Heart right ventricle (tissue), 16 donors: ENCODE measurements around the gene SKAP1. TPM values are rescaled to one million over a fixed set of nuclear protein-coding genes. Genes with fewer than 3 reads are reported as not detected.

ENCODE experiments used
- ATAC-seq, 8 donors: fragments of 200-7000 bp; cut with Tn5 transposase; one replicate each; pipeline ENCODE4 v1.9.1; 2020; ENCODE audit warnings: mild to moderate bottlenecking in 8 of 8, moderate library complexity in 8 of 8, moderate number of reproducible peaks in 1 of 8
- DNase-seq, 2 donors: peaks; one replicate each; pipeline ENCODE4 v3.0.0-alpha.2; 2020
- H3K27ac ChIP-seq, 10 donors: fragments of 200-600 bp; sonication (generic) in 2 of 10; one replicate each; pipeline versions ENCODE4 v1.5.0 to v1.8.0; 2020 to 2022; ENCODE audit warnings: mild to moderate bottlenecking in 3 of 10
- H3K27me3 ChIP-seq, 7 donors: fragments of 200-600 bp; one replicate each; pipeline ENCODE4 v1.8.0; 2021 to 2022; ENCODE audit warnings: mild to moderate bottlenecking in 2 of 7
- H3K36me3 ChIP-seq, 9 donors: fragments of 200-600 bp; sonication (generic) in 1 of 9; one replicate each; pipeline versions ENCODE4 v1.5.0 to v1.8.0; 2020 to 2022; ENCODE audit warnings: mild to moderate bottlenecking in 2 of 9
- H3K4me1 ChIP-seq, 9 donors: fragments of 200-600 bp; sonication (generic) in 1 of 9; one replicate each; pipeline versions ENCODE4 v1.5.0 to v1.8.0; 2020 to 2022; ENCODE audit warnings: mild to moderate bottlenecking in 4 of 9
- H3K4me3 ChIP-seq, 10 donors: fragments of 200-600 bp; sonication (generic) in 2 of 10; one replicate each; pipeline versions ENCODE4 v1.5.0 to v1.8.0; 2020 to 2022; ENCODE audit warnings: mild to moderate bottlenecking in 7 of 10, moderate library complexity in 2 of 10
- H3K9me3 ChIP-seq, 11 donors: fragments of 200-600 bp in 10 of 11; sonication (generic) in 2 of 11; one replicate each; pipeline versions ENCODE4 v1.5.0 to v1.8.0; 2013 to 2022; ENCODE audit warnings: mild to moderate bottlenecking in 2 of 11, control low read depth in 1 of 11, moderate library complexity in 1 of 11
- WGBS, 2 donors: extraction: QIAGEN DNeasy Blood & Tissue Kit; methylation state at CpG; one replicate each; pipeline ENCODE4 v1.1.7; 2013; ENCODE audit warnings: inconsistent platforms in 1 of 2; 5-methylcytosine and 5-hydroxymethylcytosine counted together
- intact Hi-C, 10 donors: fragments of 100-400 bp; cut with DNase I; formaldehyde crosslinking; loops; one replicate each; pipeline versions ENCODE4 v1.11.1 to v1.14.2; 2022
- long read RNA-seq, 3 donors: library from polyadenylated mRNA; unstranded; transcript quantifications; one replicate each; pipeline ENCODE4 v2.0.0, GENCODE V29; 2020 to 2021
- polyA plus RNA-seq, 2 donors: library from polyadenylated mRNA; stranded (reverse); fragments of 200-250 nt; gene quantifications; one replicate each; pipeline ENCODE4 v1.2.3, GENCODE V29; 2013
- total RNA-seq, 10 donors: library from RNA; stranded (reverse); fragmentation: NEBNext Ultra II Directional in 3 of 10; extraction: Animal tissue kit (Norgen Biotek cat#: 25700) in 3 of 10; gene quantifications; one replicate each; pipeline versions ENCODE4 v1.2.1 to v1.2.4, GENCODE V29; 2021 to 2023
- TF ChIP-seq, protein P1 (sequence below), 9 donors: fragments of 200-600 bp; sonication (generic) in 2 of 9; IDR thresholded peaks; one replicate each; pipeline versions ENCODE4 v1.5.0 to v1.8.0; 2021 to 2022; ENCODE audit warnings: antibody characterized with exemption in 9 of 9, mild to moderate bottlenecking in 5 of 9, moderate library complexity in 1 of 9
- donor health status: Arrhythmogenic right ventricular cardiomyopathy.
- donor health status: ischemic (EF 13 %, LVEDD 7.1; RV severe dilation, severe dysfunction).
- donor health status: healthy with polysubstance abuse.
- donor health status: DM: no; HTN: yes; CAD: no.
- donor health status: DM: no; HTN: no; CAD: no.
- donor health status: ischemic (EF 25% LVEDD 6.9; RV normal size, moderate dysfunction).
- donor health status: ischemic (EF 25% LVEDD 5.7; RV mildly dilated, moderate dysfunction).
- donor health status: healthy.
- donor health status: DM: yes; HTN: yes; CAD: no.
- donor health status: Ischemic cardiomyopathy.
- donor health status: ischemic (EF 35%, LVEDD 5.7; RV mildly dilated, moderate dysfunction).
- donor health status: nonischemic (EF 11% LVEDD 7.7; RV severe dilation, severe dysfunction).
- donor health status: DM: yes; HTN: yes; CAD: no.
- donor health status: PGD.
- donor health status: ischemic (EF 29% LVEDD 5.4; RV normal size, mild dysfunction).
- donor health status: nonischemic (EF 23%, LVEDD 6.1; RV moderate dilation, normal function).

Gene SKAP1
- total RNA-seq = 1 to 10 TPM in 1 of 10 donors, under 1 TPM in 5, not detected in 4; 0.49 to 1.7 (median 0.82) TPM
- under 1 TPM in 1 of 2 donors, not detected in 1; 0.33 TPM for polyA plus RNA-seq
- long read RNA-seq, donor 1 = 0 reads
- long read RNA-seq, donor 2 = 0 reads
- long read RNA-seq, donor 3 = 0 reads

- TF ChIP-seq, protein P1, sequence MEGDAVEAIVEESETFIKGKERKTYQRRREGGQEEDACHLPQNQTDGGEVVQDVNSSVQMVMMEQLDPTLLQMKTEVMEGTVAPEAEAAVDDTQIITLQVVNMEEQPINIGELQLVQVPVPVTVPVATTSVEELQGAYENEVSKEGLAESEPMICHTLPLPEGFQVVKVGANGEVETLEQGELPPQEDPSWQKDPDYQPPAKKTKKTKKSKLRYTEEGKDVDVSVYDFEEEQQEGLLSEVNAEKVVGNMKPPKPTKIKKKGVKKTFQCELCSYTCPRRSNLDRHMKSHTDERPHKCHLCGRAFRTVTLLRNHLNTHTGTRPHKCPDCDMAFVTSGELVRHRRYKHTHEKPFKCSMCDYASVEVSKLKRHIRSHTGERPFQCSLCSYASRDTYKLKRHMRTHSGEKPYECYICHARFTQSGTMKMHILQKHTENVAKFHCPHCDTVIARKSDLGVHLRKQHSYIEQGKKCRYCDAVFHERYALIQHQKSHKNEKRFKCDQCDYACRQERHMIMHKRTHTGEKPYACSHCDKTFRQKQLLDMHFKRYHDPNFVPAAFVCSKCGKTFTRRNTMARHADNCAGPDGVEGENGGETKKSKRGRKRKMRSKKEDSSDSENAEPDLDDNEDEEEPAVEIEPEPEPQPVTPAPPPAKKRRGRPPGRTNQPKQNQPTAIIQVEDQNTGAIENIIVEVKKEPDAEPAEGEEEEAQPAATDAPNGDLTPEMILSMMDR (IDR thresholded peaks at IDR 0.05) = no peak
- Histone ChIP-seq H3K36me3 (no peaks in the 10 kb centered on the region), H3K4me3 (peak within 1 kb of the TSS in 3 of 10 donors; percentile 2 to 52 (median 20)), H3K4me1 (peaks cover 0 to 16% (median 0%) of the 10 kb centered on the region in 9 donors), H3K27me3 (peaks cover 0 to 98% (median 84%) of the 10 kb centered on the region in 7 donors), H3K9me3 (no peaks in the 10 kb centered on the region), H3K27ac (peak within 1 kb of the TSS in 1 of 10 donors; percentile 83)
- ATAC-seq (peak in 2 of 8 donors; percentile 13 to 63), DNase-seq (peak in 1 of 2 donors; percentile 18)
- intact Hi-C loops = no loop called here
- 16 to 19% methylated on average over 47 to 65 of the region's 65 CpGs for WGBS, 2 donors
Observed at GRCh38 chr17:48429638-48430586, at the start of gene SKAP1. Gene SKAP1 (minus strand): TSS chr17:48430214.

DNA sequence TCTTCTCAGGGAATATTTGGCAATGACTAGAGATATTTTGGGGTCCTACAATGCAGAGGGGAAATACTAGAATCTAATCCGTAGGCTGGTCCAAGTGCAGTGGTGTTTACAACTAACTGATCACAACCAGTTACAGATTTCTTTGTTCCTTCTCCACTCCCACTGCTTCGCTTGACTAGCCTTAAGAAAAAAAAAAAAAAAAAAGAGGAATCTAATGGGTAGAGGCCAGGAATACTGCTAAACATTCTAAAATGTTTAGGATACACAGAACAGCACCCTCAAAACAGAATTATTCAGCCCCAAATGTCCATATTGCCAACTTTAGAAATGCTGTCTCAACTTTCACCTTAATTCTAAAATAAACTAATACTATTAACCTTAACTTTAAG is 49.0 kb upstream of the SKAP1 start:
- 72 to 77% methylated on average over 2 of the region's 2 CpGs for WGBS, 2 donors
- intact Hi-C loops = no loop called here
- no peaks in the 10 kb centered on the region for H3K9me3 ChIP-seq
- DNase-seq = no peak
- no peak overlapping the region for H3K27ac ChIP-seq
- no peak overlapping the region for H3K4me3 ChIP-seq
- TF ChIP-seq, protein P1 (IDR thresholded peaks at IDR 0.05) = no peak
- no peaks in the 10 kb centered on the region for H3K36me3 ChIP-seq
- ATAC-seq = no peak
- peaks cover 0 to 10% (median 0%) of the 10 kb centered on the region in 9 donors for H3K4me1 ChIP-seq
- H3K27me3 ChIP-seq = peaks cover 0 to 87% (median 54%) of the 10 kb centered on the region in 7 donors

- 69 to 72% methylated on average over 9 of the region's 9 CpGs for WGBS, 2 donors
- intact Hi-C loops = no loop called here
- TF ChIP-seq, protein P1 (IDR thresholded peaks at IDR 0.05) = no peak
- H3K27me3 ChIP-seq = peaks cover 0 to 85% (median 54%) of the 10 kb centered on the region in 7 donors
- H3K4me3 ChIP-seq = no peak overlapping the region
- H3K36me3 ChIP-seq = no peaks in the 10 kb centered on the region
- DNase-seq (no peak), ATAC-seq (no peak)
- H3K9me3 ChIP-seq = no peaks in the 10 kb centered on the region
- H3K27ac ChIP-seq = no peak overlapping the region
- H3K4me1 ChIP-seq = peaks cover 0 to 7% (median 0%) of the 10 kb centered on the region in 9 donors
Observed at GRCh38 chr17:48478224-48479013, 48.4 kb upstream of the SKAP1 start.

GRCh38 chr17:48477221-48477620 is 47.2 kb upstream of the SKAP1 start:
- DNase-seq (no peak), ATAC-seq (no peak)
- WGBS, 2 donors = 12 to 38% methylated on average over 1 of the region's 1 CpG
- TF ChIP-seq, protein P1 (IDR thresholded peaks at IDR 0.05) = no peak
- intact Hi-C loops = no loop called here
- H3K4me3 ChIP-seq = no peak overlapping the region
- H3K9me3 ChIP-seq = no peaks in the 10 kb centered on the region
- no peak overlapping the region for H3K27ac ChIP-seq
- no peaks in the 10 kb centered on the region for H3K4me1 ChIP-seq
- H3K27me3 ChIP-seq = peaks cover under 1 to 89% (median 54%) of the 10 kb centered on the region in 7 donors
- H3K36me3 ChIP-seq = no peaks in the 10 kb centered on the region
